GM03348 (cell line): Measurements from ENCODE around the gene ZGRF1.
"Not testable (repeated sequence)": the region's sequence is repeated elsewhere in the genome, so short reads cannot be mapped to it uniquely, and the experiment has no call there.

Source experiments
- DNase-seq: peaks from one replicate; pipeline ENCODE4 v3.0.0; 2012; ENCODE audit warnings: low spot score

Gene ZGRF1

DNA sequence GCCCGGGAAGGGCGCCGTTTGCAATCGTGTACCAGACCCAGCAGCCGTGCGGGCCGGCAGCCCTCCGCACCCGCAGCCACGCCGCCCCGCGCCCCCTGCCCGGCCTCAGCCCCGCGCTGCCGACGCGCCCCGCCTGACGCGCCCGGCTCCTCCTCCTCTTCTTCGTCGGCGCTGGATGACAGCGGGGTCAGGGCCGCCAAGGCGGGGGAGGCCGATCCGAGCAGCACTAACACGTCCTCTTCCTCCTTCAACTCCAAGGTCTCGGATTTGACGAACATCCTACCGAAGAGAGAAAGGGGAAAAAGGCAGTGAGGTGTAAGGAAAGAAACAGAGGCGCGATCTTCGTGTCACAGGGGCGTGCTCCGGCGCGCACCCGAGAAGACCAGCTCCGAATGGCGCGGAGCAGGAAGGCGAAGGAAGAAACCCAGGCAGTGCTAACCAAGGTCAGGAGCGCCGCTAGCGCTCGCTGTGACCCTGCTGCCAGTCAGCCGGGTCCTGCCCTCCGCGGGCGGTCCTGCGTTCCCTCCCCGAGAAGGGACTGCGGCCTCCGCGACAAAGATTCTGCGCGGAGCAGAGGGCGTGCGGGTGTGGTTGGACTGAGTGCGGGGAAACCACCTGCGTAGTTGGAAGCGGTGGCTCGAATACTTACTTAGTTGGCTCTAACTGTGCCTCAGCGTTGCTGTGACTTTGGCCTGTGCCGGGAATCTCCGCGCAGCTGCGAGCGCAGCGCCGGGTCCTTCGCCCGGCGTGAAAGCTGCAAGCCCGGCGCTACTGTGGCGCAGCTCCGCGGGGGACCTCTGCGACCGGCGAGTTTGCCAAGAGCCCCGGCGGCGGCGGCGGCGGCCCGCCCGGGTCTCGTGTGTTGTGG lies 121.3 kb downstream of the ZGRF1 start:
- peak; percentile 45 for DNase-seq

DNA sequence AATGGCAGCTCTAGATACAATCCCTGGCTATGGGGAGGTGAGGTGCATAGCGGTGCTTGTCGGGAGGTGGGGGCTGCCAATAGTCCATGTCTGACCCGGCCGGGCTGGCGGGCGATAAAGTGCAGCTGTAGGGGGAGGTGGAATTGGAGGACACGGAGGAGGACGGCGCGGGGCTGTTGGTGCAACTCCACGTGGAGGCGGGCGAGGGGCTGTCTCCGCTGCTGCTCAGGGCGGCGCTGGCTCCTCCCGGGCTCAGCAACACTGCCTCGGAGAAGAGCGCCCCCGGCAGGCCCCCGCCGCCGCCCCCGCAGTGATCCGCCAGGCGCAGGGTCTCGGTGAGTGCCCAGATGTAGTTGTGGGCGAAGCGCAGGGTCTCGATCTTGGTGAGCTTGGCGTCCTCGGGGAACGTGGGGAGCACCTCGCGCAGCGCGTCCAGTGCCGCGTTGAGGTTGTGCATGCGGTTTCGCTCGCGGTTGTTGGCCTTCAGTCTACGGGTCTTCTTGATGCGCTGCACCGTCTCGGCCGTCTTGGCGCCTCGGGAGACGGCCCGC lies 122.0 kb downstream of the ZGRF1 start:
- no peak for DNase-seq

DNA sequence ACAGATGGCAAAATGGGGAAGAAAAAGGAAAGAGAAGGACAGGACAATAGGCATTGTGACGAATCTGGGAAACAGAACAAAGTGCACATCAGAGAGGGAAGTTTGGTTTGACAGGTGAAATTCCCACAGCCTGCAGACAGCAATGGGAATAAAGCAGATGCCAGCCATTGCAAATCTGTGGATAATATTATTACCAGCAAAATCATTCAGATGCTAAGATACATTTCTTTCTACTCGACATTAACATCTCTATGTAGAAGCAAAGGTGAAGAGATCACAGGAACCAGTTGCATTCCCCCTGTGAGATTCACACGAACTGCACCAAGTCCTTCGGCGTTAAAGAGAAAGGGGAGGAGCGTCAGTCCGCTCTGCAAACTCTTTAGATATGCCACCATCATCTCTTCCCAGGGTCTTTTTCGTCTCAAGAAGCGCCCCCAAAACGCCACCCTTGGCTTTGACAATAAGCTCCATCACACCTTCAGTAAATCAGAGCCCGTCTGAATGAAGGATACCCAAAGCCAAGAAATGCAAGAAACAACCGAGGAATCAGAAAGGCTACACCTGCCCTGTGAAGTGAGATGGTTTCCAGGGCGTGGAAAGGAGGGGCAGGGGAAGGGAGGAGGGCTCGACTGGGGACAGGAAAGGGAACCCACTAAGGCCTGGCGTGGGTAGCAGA lies 122.6 kb downstream of the ZGRF1 start:
- no peak for DNase-seq

DNA sequence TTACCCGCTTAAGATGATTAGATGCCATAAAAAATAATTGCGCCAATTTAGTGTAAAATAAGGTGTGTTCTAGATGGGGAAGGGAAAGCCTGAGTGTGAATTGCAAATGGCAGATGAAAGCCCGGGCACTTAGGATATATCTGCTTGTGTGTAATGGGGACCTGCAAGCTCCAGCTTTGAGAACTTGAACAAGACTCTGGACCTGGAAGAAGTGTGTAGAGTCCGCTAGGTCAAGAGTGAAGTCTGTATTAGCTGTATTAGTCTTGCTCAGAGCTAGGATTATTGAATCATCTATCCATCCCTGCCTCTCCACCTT lies 124.9 kb downstream of the ZGRF1 start:
- no peak for DNase-seq

DNA sequence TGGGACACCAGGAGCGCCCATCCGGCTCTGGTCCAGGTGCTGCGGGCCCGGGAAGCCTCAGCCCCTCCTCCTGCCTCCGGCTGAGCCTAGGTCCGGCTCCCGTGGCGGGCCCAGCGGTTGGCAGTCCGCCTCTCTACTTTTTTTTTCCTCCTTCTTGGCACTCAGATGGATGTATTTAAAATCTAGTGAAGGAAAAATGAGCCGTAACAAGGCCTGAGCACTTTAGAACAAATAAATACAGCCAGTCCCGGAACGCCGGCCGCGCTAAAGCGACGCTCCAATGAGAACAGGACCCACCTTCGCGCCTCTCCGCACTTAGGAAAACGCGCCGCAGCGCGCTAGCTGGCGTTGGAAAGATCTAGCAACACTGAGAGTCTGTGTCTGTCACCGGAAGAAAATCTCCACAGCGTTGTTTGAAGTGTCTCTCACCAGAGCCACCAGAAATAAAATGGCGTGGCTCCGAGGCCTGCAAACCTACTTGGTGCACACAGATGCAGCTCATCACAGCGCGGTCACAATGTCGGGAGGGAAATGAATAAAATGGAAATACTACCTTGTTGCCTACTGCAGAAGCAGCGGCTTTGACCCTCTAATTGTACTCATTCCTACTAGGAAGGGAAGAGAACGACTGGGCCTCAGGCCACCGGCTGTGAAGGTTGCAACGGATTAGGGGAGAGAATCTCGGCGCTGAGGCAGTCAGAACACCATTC lies 125.5 kb downstream of the ZGRF1 start:
- no peak for DNase-seq

DNA sequence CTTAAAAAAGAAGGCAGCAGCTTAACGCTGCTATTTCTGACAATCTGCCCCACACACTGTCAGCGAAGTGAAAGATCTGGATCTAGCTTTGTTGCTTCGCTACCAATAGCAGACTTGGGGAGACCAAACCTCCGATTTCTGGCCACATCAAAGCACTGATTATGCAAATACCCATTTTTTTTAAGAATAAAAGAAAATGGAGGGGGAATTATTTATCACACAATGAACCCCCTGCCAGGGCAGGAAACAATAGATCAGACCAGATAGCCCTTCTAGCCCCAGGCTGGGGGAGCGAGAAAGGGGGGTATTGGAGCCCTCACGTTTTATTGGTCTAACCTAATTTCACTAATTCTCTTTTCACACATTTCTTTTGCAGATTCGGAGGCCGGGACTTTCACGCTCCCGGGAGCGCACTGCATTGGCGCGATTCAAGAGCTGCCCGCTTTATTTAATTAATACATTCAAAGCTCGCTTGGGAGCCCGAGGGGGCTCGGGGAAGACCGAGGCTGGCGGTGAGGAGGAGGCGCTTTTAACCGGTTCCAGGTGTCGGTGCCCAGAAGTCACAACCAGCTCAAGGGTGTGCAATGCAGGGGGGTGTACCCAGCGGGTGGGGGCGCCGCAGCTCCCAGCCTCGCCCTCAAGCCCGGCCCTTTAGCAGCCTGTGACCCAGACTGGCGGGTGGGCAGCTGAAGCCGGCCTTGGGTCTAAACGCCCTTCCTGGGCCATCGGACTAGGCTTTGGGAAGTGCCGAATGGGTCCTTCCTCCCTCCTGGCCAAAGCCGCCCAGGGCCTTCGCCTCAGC lies 126.2 kb downstream of the ZGRF1 start:
- DNase-seq: no peak

DNA sequence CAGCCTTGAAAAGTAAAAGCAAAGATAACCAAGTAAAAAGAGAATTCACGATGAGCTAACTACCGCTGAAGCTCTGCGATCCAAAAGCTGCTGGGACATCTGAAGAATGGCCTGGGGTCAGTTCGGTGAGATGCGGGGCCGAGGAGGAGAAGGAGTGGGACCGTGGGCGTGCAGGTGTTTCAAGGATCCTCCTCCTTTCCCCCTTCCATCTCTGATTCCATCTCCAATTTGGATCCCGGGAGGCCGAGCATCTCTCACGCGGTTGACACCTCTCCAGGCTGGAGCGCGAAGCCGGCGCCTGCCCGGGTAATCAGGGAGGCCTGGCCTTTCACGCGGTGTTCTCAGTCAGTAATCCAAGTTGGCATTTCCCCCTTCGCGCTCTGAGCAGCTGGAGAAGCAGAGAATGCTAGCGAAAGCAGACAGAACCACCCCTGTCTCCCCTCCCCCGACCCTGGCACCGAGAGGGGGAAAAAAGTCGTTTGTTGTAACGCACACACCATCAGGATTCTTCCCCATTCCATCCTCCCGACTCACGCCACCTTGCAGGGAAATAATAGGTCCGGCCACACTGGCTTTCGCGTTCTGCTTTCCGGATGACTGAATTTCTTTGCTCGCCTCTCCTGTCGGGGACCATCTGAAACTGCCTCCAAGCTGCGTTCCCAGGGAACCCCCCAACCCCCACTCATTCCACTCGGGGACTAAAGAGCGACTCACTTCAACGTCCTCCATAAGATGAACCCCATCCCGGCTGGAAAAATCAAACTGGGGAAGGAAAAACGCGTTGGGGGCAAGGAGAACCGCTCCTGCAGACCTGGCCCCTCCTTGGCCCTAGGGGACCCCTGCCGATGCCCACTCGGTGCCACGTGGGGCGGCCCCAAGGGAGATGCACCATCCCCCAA lies 127.2 kb downstream of the ZGRF1 start:
- peak; percentile 41 for DNase-seq

DNA sequence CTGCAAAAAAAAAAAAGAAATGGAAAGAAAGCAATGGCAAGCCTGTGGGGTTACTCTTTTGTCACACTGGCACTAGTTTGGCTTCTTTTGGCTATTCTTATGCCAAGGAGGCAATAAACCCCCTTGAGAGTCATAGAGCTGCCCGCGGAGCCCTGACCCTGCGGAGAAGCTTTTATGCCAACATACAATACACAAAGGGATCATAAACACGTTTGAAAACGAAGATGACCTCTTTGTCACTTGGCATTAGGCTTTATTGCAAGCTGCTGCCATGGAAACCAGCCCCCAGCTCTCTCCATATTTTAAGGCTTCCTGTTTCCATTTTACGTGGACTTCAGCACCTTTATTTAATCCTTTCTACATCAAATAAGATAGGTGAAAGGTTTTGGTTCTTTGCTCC lies 128.4 kb downstream of the ZGRF1 start:
- no peak for DNase-seq

DNA sequence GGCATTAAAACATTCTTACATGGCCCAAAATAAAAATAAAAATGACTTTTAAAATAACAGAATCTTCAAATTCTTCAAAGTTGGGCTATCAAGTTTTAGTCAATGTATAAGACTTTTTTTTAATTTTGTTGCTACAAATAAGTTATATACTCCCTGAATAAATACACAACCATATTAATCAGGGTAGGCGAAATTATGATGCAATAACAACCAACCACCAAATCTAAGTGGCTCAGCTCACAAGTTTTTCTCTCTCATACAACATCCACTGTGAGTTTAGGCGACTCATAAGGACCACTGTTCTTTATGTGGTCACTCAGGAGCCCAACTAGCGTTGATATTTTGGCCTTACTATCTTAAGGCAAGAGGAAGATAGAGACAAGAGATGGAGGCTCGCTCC lies 131.9 kb downstream of the ZGRF1 start:
- no peak for DNase-seq

DNA sequence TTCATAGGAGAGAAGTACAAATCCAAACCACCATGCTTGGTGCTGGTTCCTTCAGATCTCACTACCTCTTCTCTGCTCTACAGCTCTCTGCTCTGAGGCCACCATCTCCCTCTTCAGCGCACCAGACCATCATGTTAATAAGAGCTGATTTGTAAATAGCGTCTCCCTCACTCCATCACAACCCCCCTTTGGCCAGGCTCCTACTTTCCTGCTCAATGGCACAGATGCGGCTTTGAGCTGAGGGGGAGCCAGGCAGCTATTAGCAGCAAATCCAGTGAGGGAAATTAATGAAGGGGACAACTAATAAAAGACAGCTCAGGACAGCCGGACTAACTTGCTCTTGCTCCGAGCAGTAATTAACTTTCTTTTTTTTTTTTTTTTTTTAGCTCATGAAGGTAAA lies 133.8 kb downstream of the ZGRF1 start:
- no peak for DNase-seq

DNA sequence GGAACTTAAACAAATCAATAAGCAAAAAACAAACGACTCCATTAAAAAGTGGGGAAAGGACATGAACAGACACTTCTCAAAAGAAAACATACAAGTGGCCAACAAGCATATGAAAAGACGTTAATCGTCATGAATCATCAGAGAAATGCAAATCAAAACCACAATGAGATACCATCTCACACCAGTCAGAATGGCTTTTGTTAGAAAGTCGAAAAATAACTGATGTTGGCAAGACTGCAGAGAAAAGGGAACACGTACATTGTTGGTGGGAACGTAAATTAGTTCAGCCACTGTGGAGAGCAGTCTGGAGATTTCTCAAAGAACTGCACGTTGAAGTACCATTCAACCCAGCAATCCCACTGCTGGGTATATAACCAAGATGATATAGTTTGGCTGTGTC lies 144.4 kb downstream of the ZGRF1 start:
- DNase-seq: no peak

DNA sequence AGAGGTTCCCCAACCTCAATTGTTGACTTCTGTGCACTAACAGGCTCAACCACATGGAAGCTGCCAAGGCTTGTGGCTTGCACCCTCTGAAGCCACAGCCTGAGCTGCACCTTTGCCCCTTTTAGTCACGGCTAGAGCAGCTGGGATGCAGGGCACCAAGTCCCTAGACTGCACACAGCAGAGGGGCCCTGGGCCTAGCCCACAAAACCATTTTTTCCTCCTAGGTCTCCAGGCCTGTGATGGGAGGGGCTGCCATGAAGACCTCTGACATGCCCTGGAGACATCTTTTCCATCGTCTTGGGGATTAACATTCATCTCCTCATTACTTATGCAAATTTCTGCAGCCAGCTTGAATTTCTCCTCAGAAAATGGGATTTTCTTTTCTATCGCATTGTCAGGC lies 145.9 kb downstream of the ZGRF1 start:
- not testable (repeated sequence) for DNase-seq
